GM12873 (cell line): ENCODE measurements around the gene PCBP3.

ENCODE experiments used
- CTCF ChIP-seq: IDR thresholded peaks from 2 replicates; pipeline ENCODE4 v1.5.1; 2012; ENCODE audit warnings: low read depth, mild to moderate bottlenecking, moderate library complexity, low read length, control low read depth; ENCODE audit not compliant: insufficient read depth; ENCODE audit errors: missing control alignments

The PCBP3 gene

GRCh38 chr21:45768740-45769048, 125.2 kb downstream of the PCBP3 start:
- peak; percentile 4 for TF ChIP-seq CTCF

GRCh38 chr21:45769294-45769693, 125.8 kb downstream of the PCBP3 start:
- no peak for TF ChIP-seq CTCF

- no peak for TF ChIP-seq CTCF
Observed at GRCh38 chr21:45769896-45770295, 126.4 kb downstream of the PCBP3 start.

- TF ChIP-seq CTCF: no peak
Observed at GRCh38 chr21:45772180-45772579, 128.7 kb downstream of the PCBP3 start.

GRCh38 chr21:45774291-45774690, 130.8 kb downstream of the PCBP3 start:
- no peak for TF ChIP-seq CTCF

GRCh38 chr21:45776971-45777370, 133.4 kb downstream of the PCBP3 start:
- TF ChIP-seq CTCF: no peak

GRCh38 chr21:45778686-45779085, 135.2 kb downstream of the PCBP3 start:
- no peak for TF ChIP-seq CTCF

GRCh38 chr21:45779226-45779625, 135.7 kb downstream of the PCBP3 start:
- TF ChIP-seq CTCF: no peak
